ENCODE measurements around the gene DNM3.

DNA sequence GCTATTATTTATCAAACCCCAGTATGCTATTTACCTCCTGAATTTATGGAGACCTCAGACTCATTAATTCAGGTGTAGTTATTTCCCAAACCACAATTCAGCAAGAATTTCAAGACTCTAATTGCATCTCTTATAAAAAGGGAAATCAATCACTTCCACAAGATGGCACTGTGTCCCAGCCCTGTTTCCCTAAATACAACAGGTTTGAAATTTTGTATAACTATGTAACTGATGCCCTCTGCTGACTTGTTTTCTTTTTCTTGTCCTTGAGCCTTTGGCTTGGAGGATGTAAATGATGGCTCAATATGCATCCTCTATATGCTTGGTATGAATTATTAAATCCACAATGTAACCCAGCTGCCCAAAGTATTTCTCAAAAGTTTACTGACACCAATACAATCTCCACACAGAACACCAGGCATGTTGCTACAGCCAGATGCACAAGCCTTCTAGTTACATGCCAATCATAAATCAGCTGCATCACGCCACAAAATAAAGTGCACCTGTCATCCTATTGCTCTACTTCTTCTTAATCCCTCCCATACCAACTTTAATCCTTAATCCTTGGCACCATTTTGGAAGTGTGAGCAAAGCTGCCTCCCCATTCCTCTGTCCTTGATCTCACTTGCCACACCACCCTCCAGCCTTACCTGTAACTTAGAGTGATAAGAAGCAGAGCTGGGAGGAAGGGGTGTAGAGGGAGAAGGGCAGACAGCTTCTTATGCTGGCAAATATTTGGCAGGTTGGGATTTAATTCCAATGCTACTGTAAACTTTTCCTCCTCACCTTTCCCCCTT is 588.2 kb downstream of the DNM3 start:
- TF ChIP-seq TEAD4 (IDR thresholded peaks at IDR 0.05; ENCODE audit: low read length) (peak; percentile 21; the same call in 1 of the 2 replicates), TEAD4 (CRISPR knock-in tag; IDR thresholded peaks at IDR 0.05; ENCODE audit: borderline replicate concordance) (no peak), MXI1 (IDR thresholded peaks at IDR 0.05; ENCODE audit: low read depth, low read length) (no peak), TARDBP (IDR thresholded peaks at IDR 0.05) (no peak), CTCF (IDR thresholded peaks at IDR 0.05 in 2 of 3, conservative IDR thresholded peaks at IDR 0.05 in 1 of 3; ENCODE audit: insufficient read depth in 2 of 3, low read depth in 1 of 3, low read length in 3 of 3) (peak; percentile 83 to 99 (median 94)), BCLAF1 (IDR thresholded peaks at IDR 0.05; ENCODE audit: borderline replicate concordance in 1 of 2, control insufficient read depth in 1 of 2, low read depth in 2 of 2, low read length in 1 of 2) (no peak), RAD51 (IDR thresholded peaks at IDR 0.05; ENCODE audit: borderline replicate concordance, low read depth) (no peak), CC2D1A (IDR thresholded peaks at IDR 0.05) (no peak), JUND (IDR thresholded peaks at IDR 0.05; ENCODE audit: borderline replicate concordance, low read depth, low read length) (no peak), JUND (tag; IDR thresholded peaks at IDR 0.05; ENCODE audit: borderline replicate concordance, low read depth, low read length) (no peak; the same call in 2 of the 3 replicates), SRSF7 (optimal IDR thresholded peaks at IDR 0.05; ENCODE audit: low read depth, low read length) (no peak), HDAC6 (IDR thresholded peaks at IDR 0.05; ENCODE audit: low read depth, low read length) (no peak), POLR2AphosphoS5 (IDR thresholded peaks at IDR 0.05; ENCODE audit: control insufficient read depth, insufficient read depth, low read depth, low read length) (no peak)
- TF ChIP-seq, protein P1, sequence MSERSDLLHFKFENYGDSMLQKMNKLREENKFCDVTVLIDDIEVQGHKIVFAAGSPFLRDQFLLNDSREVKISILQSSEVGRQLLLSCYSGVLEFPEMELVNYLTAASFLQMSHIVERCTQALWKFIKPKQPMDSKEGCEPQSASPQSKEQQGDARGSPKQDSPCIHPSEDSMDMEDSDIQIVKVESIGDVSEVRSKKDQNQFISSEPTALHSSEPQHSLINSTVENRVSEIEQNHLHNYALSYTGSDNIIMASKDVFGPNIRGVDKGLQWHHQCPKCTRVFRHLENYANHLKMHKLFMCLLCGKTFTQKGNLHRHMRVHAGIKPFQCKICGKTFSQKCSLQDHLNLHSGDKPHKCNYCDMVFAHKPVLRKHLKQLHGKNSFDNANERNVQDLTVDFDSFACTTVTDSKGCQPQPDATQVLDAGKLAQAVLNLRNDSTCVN (CRISPR knock-in tag; IDR thresholded peaks at IDR 0.05), result no peak
- TF ChIP-seq, protein P2, sequence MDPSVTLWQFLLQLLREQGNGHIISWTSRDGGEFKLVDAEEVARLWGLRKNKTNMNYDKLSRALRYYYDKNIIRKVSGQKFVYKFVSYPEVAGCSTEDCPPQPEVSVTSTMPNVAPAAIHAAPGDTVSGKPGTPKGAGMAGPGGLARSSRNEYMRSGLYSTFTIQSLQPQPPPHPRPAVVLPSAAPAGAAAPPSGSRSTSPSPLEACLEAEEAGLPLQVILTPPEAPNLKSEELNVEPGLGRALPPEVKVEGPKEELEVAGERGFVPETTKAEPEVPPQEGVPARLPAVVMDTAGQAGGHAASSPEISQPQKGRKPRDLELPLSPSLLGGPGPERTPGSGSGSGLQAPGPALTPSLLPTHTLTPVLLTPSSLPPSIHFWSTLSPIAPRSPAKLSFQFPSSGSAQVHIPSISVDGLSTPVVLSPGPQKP (CRISPR knock-in tag; IDR thresholded peaks at IDR 0.05), result no peak
